Measurements from ENCODE around the gene SNRPD3.
A peak's percentile ranks its signal among the peaks of the same experiment; 100 is the strongest.

The SNRPD3 gene

DNA sequence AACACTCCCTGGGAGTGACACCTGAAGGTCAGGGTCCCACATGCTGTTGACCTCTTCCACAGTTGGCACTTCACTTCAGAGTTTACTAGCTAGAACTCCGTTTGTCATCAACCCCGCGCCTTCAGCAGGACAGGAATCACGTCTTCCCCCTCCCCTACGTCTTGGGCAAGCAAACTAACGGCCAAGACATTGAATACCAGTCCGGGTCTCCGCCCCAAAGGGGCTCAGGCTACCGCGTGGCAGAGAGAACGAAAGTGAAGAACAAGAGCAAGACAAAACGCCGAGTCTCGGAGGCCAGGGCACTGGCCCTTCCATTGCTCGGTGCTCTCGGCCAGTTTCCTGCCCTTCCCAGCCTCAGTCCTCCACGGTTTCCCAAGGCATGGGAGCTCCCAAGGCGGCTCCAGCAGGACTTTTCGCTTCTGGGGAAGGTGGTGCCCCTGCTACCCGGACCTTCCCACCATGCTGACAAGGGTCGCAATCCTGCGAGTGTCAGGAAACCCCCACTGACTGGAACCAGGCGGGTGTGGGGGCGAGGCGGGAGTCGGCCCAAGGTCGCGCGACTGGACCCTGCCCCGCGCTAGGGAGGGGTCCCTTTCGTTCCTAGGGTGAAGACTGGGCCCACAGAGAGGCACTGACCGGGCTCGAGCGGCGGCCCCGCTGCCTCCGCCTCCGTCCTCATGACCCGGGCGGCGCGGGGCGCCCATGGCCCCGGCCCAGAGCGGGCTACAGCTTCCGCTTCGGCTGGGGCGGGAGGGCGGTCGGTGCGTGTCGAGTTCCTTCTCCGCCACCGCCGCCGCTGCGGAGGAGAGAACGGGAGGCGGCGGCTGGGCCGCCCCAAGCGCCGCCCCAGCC lies 1.3 kb upstream of the SNRPD3 start, which contains the start of gene GUCD1:
Gene GUCD1, minus strand, starts transcription at position 826 of the 852 bp plus-strand sequence. Its CDS starts 147 bp downstream, at position 679.
- peaks cover 36% of the 10 kb centered on the region for H3K36me3 ChIP-seq (ENCODE audit: low read depth)
- H3K27me3 ChIP-seq (ENCODE audit: insufficient read depth, poor library complexity, severe bottlenecking) = no peaks in the 10 kb centered on the region
- no peaks in the 10 kb centered on the region for H3K9me3 ChIP-seq (ENCODE audit: severe bottlenecking)
- peak within 1 kb of the TSS; percentile 97 for H3K4me3 ChIP-seq (ENCODE audit: severe bottlenecking)
- H3K27ac ChIP-seq (ENCODE audit: poor library complexity, severe bottlenecking) = peak within 1 kb of the TSS; percentile 70
- ATAC-seq (ENCODE audit: low read depth) (peak; percentile 1; the same call in 2 of the 3 replicates), DNase-seq (ENCODE audit: low spot score) (no peak)
- TF ChIP-seq, protein P1, sequence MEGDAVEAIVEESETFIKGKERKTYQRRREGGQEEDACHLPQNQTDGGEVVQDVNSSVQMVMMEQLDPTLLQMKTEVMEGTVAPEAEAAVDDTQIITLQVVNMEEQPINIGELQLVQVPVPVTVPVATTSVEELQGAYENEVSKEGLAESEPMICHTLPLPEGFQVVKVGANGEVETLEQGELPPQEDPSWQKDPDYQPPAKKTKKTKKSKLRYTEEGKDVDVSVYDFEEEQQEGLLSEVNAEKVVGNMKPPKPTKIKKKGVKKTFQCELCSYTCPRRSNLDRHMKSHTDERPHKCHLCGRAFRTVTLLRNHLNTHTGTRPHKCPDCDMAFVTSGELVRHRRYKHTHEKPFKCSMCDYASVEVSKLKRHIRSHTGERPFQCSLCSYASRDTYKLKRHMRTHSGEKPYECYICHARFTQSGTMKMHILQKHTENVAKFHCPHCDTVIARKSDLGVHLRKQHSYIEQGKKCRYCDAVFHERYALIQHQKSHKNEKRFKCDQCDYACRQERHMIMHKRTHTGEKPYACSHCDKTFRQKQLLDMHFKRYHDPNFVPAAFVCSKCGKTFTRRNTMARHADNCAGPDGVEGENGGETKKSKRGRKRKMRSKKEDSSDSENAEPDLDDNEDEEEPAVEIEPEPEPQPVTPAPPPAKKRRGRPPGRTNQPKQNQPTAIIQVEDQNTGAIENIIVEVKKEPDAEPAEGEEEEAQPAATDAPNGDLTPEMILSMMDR (IDR thresholded peaks at IDR 0.05; ENCODE audit: poor library complexity, severe bottlenecking) = no peak
- no peaks in the 10 kb centered on the region for H3K4me1 ChIP-seq (ENCODE audit: insufficient read depth, poor library complexity, severe bottlenecking)

DNA sequence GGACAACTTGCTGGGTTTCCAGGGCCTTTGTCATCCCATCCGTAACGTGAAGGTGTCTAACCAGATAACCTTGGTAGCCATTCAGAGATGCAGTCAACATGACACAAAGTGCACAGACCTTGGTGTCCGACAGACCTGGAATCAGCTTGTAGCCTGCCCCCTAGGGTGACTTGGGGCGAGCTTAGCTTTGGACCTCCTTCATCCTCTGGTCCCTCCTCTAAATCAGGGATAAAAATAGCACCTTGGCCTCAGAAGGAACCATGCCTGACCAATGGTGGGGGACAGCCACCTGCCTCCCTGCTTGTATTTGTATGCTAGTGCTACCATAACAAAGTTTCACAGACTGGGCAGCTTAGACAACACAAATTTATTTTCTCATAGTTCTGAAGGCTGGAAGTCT lies 3.7 kb downstream of the SNRPD3 start:
- Histone ChIP-seq H3K27me3 (ENCODE audit: insufficient read depth, poor library complexity, severe bottlenecking) (no peaks in the 10 kb centered on the region), H3K4me1 (ENCODE audit: insufficient read depth, poor library complexity, severe bottlenecking) (no peaks in the 10 kb centered on the region), H3K9me3 (ENCODE audit: severe bottlenecking) (no peaks in the 10 kb centered on the region), H3K4me3 (ENCODE audit: severe bottlenecking) (no peak overlapping the region), H3K27ac (ENCODE audit: poor library complexity, severe bottlenecking) (no peak overlapping the region), H3K36me3 (ENCODE audit: low read depth) (peaks cover 59% of the 10 kb centered on the region)
- TF ChIP-seq, protein P1 (IDR thresholded peaks at IDR 0.05; ENCODE audit: poor library complexity, severe bottlenecking) = no peak
- DNase-seq (ENCODE audit: low spot score) (no peak), ATAC-seq (ENCODE audit: low read depth) (no peak)

DNA sequence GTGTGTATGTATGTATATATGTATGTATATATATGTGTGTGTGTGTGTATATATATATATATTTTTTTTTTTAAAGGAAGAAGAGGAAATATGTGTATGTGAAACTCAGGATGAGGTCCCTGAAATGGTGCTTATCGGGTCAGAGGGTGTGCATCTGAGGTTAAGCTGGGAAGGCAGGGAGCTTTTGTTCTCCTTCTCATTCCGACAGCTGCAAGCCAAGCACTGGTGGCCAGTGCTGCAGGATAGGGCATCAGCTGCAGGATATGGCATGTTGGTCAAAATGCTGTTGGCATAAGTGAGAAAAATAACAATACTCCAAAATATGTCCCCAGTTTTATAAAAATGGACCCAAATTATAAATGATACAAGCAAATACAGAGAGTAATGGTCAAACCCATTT lies 7.4 kb downstream of the SNRPD3 start:
- no peaks in the 10 kb centered on the region for H3K4me1 ChIP-seq (ENCODE audit: insufficient read depth, poor library complexity, severe bottlenecking)
- H3K27ac ChIP-seq (ENCODE audit: poor library complexity, severe bottlenecking) = no peak overlapping the region
- TF ChIP-seq, protein P1 (IDR thresholded peaks at IDR 0.05; ENCODE audit: poor library complexity, severe bottlenecking) = no peak
- H3K36me3 ChIP-seq (ENCODE audit: low read depth) = peaks cover 71% of the 10 kb centered on the region
- no peak for ATAC-seq (ENCODE audit: low read depth)
- DNase-seq (ENCODE audit: low spot score) = no peak
- H3K9me3 ChIP-seq (ENCODE audit: severe bottlenecking) = no peaks in the 10 kb centered on the region
- H3K4me3 ChIP-seq (ENCODE audit: severe bottlenecking) = no peak overlapping the region
- no peaks in the 10 kb centered on the region for H3K27me3 ChIP-seq (ENCODE audit: insufficient read depth, poor library complexity, severe bottlenecking)

DNA sequence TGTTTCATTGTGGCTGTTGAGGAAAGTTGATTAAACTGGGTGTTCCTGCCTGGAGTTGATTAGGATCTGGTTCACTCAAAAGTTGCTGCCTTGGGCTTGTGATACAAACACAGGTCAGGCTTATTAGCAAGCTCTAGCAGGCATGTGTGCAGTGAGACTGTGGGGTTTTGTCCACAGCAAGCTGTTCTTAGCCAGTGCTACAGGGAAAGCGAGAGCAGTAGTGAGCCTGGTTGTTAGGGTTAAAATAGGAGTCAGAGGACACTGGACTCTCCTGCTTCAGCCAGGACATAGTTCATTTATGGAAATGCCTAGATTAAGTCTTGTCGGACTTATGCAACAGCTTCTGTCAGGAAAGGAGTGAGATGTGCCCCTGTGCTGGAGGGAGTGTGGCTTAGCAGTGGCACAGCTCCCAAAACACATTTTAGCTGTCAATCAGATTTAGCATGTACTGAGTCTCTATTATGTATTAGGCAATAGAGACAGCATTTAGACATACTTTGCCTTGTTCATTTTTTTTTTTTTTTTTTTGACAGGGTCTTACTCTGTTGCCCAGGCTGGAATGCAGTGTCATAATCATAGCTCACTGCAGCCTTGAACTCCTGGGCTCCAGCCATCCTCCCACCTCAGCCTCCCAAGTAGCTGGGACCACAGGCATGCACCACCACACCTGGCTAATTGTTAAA lies 8.7 kb downstream of the SNRPD3 start:
- H3K27me3 ChIP-seq (ENCODE audit: insufficient read depth, poor library complexity, severe bottlenecking) = no peaks in the 10 kb centered on the region
- H3K4me3 ChIP-seq (ENCODE audit: severe bottlenecking) = no peak overlapping the region
- H3K27ac ChIP-seq (ENCODE audit: poor library complexity, severe bottlenecking) = no peak overlapping the region
- ATAC-seq (ENCODE audit: low read depth) (no peak), DNase-seq (ENCODE audit: low spot score) (no peak)
- TF ChIP-seq, protein P1 (IDR thresholded peaks at IDR 0.05; ENCODE audit: poor library complexity, severe bottlenecking) = no peak
- H3K4me1 ChIP-seq (ENCODE audit: insufficient read depth, poor library complexity, severe bottlenecking) = no peaks in the 10 kb centered on the region
- peaks cover 71% of the 10 kb centered on the region for H3K36me3 ChIP-seq (ENCODE audit: low read depth)
- no peaks in the 10 kb centered on the region for H3K9me3 ChIP-seq (ENCODE audit: severe bottlenecking)
